IPS-18c (cell line): Measurements from ENCODE around the gene LZTS2.

Experiments used
- H3K4me3 ChIP-seq: 2 replicates; pipeline ENCODE4 v1.7.0; 2013; ENCODE audit warnings: low read depth, mild to moderate bottlenecking, low read length, moderate library complexity; ENCODE audit not compliant: insufficient read depth
- H3K9me3 ChIP-seq: one replicate; pipeline ENCODE4 v1.6.1; 2013; ENCODE audit warnings: mild to moderate bottlenecking, low read length, moderate library complexity; ENCODE audit not compliant: control insufficient read depth, insufficient read depth

LZTS2 gene

GRCh38 chr10:101035916-101036702 is 36.5 kb downstream of the LZTS2 start:
- H3K4me3 ChIP-seq: no peak overlapping the region
- no peaks in the 10 kb centered on the region for H3K9me3 ChIP-seq

GRCh38 chr10:101036726-101037125 is 37.1 kb downstream of the LZTS2 start:
- no peak overlapping the region for H3K4me3 ChIP-seq
- H3K9me3 ChIP-seq: no peaks in the 10 kb centered on the region

GRCh38 chr10:101038484-101038883 is 38.9 kb downstream of the LZTS2 start:
- no peaks in the 10 kb centered on the region for H3K9me3 ChIP-seq

GRCh38 chr10:101040061-101040460 is 40.5 kb downstream of the LZTS2 start:
- no peaks in the 10 kb centered on the region for H3K9me3 ChIP-seq
- H3K4me3 ChIP-seq: no peak overlapping the region

More at GRCh38 chr10:101038484-101038883, 38.9 kb downstream of the LZTS2 start:
- H3K4me3 ChIP-seq: no peak overlapping the region

- Histone ChIP-seq H3K4me3 (no peak overlapping the region), H3K9me3 (no peaks in the 10 kb centered on the region)
Measured at GRCh38 chr10:101040851-101041250, 41.2 kb downstream of the LZTS2 start.

GRCh38 chr10:101041252-101041761 is 41.7 kb downstream of the LZTS2 start:
- no peaks in the 10 kb centered on the region for H3K9me3 ChIP-seq

GRCh38 chr10:101042118-101042517 is 42.5 kb downstream of the LZTS2 start:
- Histone ChIP-seq H3K4me3 (0 out of 2 replicates have a peak overlapping the region, but pooled peaks have one; percentile 62), H3K9me3 (no peaks in the 10 kb centered on the region)

More at GRCh38 chr10:101041252-101041761, 41.7 kb downstream of the LZTS2 start:
- no peak overlapping the region for H3K4me3 ChIP-seq

GRCh38 chr10:101042667-101043362 is 43.2 kb downstream of the LZTS2 start:
- Histone ChIP-seq H3K4me3 (peak overlapping the region; percentile 62), H3K9me3 (no peaks in the 10 kb centered on the region)

GRCh38 chr10:101043363-101043707 is 43.7 kb downstream of the LZTS2 start:
- Histone ChIP-seq H3K4me3 (peak overlapping the region; percentile 62; the same call in 1 of the 2 replicates), H3K9me3 (no peaks in the 10 kb centered on the region)

- Histone ChIP-seq H3K4me3 (no peak overlapping the region), H3K9me3 (no peaks in the 10 kb centered on the region)
Measured at GRCh38 chr10:101044117-101044516, 44.5 kb downstream of the LZTS2 start.

- no peak overlapping the region for H3K4me3 ChIP-seq
- H3K9me3 ChIP-seq: no peaks in the 10 kb centered on the region
Measured at GRCh38 chr10:101046332-101047238, 47.0 kb downstream of the LZTS2 start.

GRCh38 chr10:101047268-101047667 is 47.7 kb downstream of the LZTS2 start:
- Histone ChIP-seq H3K9me3 (no peaks in the 10 kb centered on the region), H3K4me3 (0 out of 2 replicates have a peak overlapping the region, but pooled peaks have one; percentile 16)

GRCh38 chr10:101047961-101048892 is 48.6 kb downstream of the LZTS2 start:
- no peaks in the 10 kb centered on the region for H3K9me3 ChIP-seq
- peak overlapping the region; percentile 36 for H3K4me3 ChIP-seq

- Histone ChIP-seq H3K4me3 (0 out of 2 replicates have a peak overlapping the region, but pooled peaks have one; percentile 0), H3K9me3 (no peaks in the 10 kb centered on the region)
Measured at GRCh38 chr10:101050208-101051069, 50.8 kb downstream of the LZTS2 start.

GRCh38 chr10:101052285-101052684 is 52.7 kb downstream of the LZTS2 start:
- H3K9me3 ChIP-seq: no peaks in the 10 kb centered on the region
- no peak overlapping the region for H3K4me3 ChIP-seq
